H1 (cell line): ENCODE data around the gene SNTG2. TPM values are rescaled to one million over a fixed set of nuclear protein-coding genes. Genes with fewer than 3 reads are reported as not detected.

Experiments used
- CTCF ChIA-PET: fragments of 300-600 bp; sonication (Branson Sonifier 250); formaldehyde crosslinking; loops from one replicate; lab custom pipeline; 2021; ENCODE audit not compliant: partially characterized antibody; lab: Charles Lee
- POLR2A ChIA-PET: fragments of 300-600 bp; sonication (Branson Sonifier 250); formaldehyde crosslinking; loops from one replicate; lab custom pipeline; 2021; ENCODE audit warnings: inconsistent platforms; ENCODE audit not compliant: partially characterized antibody; lab: Charles Lee
- DNase-seq, 2 experiments: peaks; one replicate each; pipeline versions ENCODE4 v3.0.0 to v3.0.0-alpha.2; 2010 to 2022; ENCODE audit warnings: low spot score in 2 of 2, low read depth in 1 of 2, mixed read lengths in 1 of 2
- FAIRE-seq: peaks from 2 replicates; lab custom pipeline; 2011; peaks lifted over from hg19 to GRCh38; lab: Jason Lieb, UNC
- H2AFZ ChIP-seq: 2 replicates; pipeline ENCODE4 v1.8.1; 2012; ENCODE audit warnings: low read length, inconsistent platforms
- H2AK5ac ChIP-seq: 2 replicates; pipeline ENCODE4 v1.6.1; 2013; ENCODE audit warnings: low read depth, low read length
- H2BK120ac ChIP-seq: replicated peaks from 2 replicates; pipeline ENCODE3; 2013; ENCODE audit warnings: low read depth, low read length, inconsistent platforms
- H2BK12ac ChIP-seq: 2 replicates; pipeline ENCODE4 v1.6.1; 2013; ENCODE audit warnings: low read depth, low read length
- H2BK15ac ChIP-seq: 2 replicates; pipeline ENCODE4 v1.6.1; 2013; ENCODE audit warnings: low read length
- H2BK20ac ChIP-seq: 2 replicates; pipeline ENCODE4 v1.6.1; 2013; ENCODE audit warnings: low read length
- H2BK5ac ChIP-seq: 2 replicates; pipeline ENCODE4 v1.6.1; 2013; ENCODE audit warnings: low read depth, low read length
- H3K14ac ChIP-seq: 2 replicates; pipeline ENCODE4 v1.6.1; 2013; ENCODE audit warnings: inconsistent platforms; ENCODE audit not compliant: insufficient read length
- H3K18ac ChIP-seq: 2 replicates; pipeline ENCODE4 v1.6.1; 2013; ENCODE audit warnings: low read length; ENCODE audit errors: extremely low read depth
- H3K23ac ChIP-seq: 2 replicates; pipeline ENCODE4 v1.6.1; 2013; ENCODE audit warnings: inconsistent platforms; ENCODE audit not compliant: insufficient read length
- H3K23me2 ChIP-seq: 2 replicates; pipeline ENCODE4 v1.6.1; 2013; ENCODE audit warnings: low read depth, low read length
- H3K27ac ChIP-seq: 2 replicates; pipeline ENCODE4 v1.6.1; 2011; ENCODE audit warnings: low read depth, low read length, inconsistent platforms
- H3K27me3 ChIP-seq, 4 experiments: replicated peaks in 1 of 4; 1 replicate in 1 of 4; 2 replicates in 3 of 4; pipeline versions ENCODE4 v1.6.1 to v1.8.1; 2011 to 2013; ENCODE audit warnings: low read length in 3 of 4, mild to moderate bottlenecking in 3 of 4, inconsistent platforms in 2 of 4, mixed read lengths in 2 of 4, moderate library complexity in 1 of 4; ENCODE audit not compliant: control insufficient read depth in 3 of 4, insufficient read depth in 3 of 4; ENCODE audit errors: extremely low read depth in 1 of 4
- H3K36me3 ChIP-seq, 4 experiments: 2 replicates each; pipeline versions ENCODE4 v1.6.1 to v1.8.1; 2011 to 2013; ENCODE audit warnings: mild to moderate bottlenecking in 4 of 4, low read length in 3 of 4, moderate library complexity in 2 of 4, control low read depth in 1 of 4, inconsistent platforms in 1 of 4; ENCODE audit not compliant: insufficient read depth in 4 of 4, control insufficient read depth in 2 of 4
- H3K4ac ChIP-seq: replicated peaks from 2 replicates; pipeline ENCODE3; 2013; ENCODE audit warnings: low read length, low read depth, mixed read lengths, inconsistent platforms; ENCODE audit not compliant: insufficient read length
- H3K4me1 ChIP-seq, 4 experiments: replicated peaks in 1 of 4; 1 replicate in 1 of 4; 2 replicates in 3 of 4; pipeline versions ENCODE4 v1.6.1 to v1.8.1; 2011 to 2013; ENCODE audit warnings: low read length in 3 of 4, inconsistent platforms in 2 of 4, mixed read lengths in 1 of 4; ENCODE audit not compliant: insufficient read depth in 4 of 4, control insufficient read depth in 3 of 4
- H3K4me2 ChIP-seq, 2 experiments: 2 replicates each; pipeline versions ENCODE4 v1.6.1 to v1.8.1; 2011 to 2013; ENCODE audit warnings: low read depth in 2 of 2, low read length in 2 of 2, control low read depth in 1 of 2, inconsistent platforms in 1 of 2, mild to moderate bottlenecking in 1 of 2; ENCODE audit not compliant: insufficient read depth in 1 of 2
- H3K4me3 ChIP-seq, 4 experiments: fragments of 200-600, 300-600 bp in 1 of 4; sonication (generic), shearing (Covaris generic), sonication (Bioruptor Twin) in 1 of 4; 2 replicates each; pipeline versions ENCODE4 v1.5.1 to v1.8.1; 2011 to 2016; ENCODE audit warnings: low read length in 4 of 4, low read depth in 3 of 4, control low read depth in 2 of 4, inconsistent platforms in 2 of 4, mild to moderate bottlenecking in 2 of 4, mixed read lengths in 1 of 4, moderate library complexity in 1 of 4; ENCODE audit not compliant: insufficient read depth in 2 of 4; ENCODE audit errors: extremely low read depth in 1 of 4
- H3K56ac ChIP-seq: replicated peaks from 2 replicates; pipeline ENCODE3; 2013; ENCODE audit warnings: low read depth, mild to moderate bottlenecking, mixed read lengths, low read length, inconsistent platforms; ENCODE audit not compliant: insufficient read length
- H3K79me1 ChIP-seq: 2 replicates; pipeline ENCODE4 v1.6.1; 2013; ENCODE audit warnings: low read depth, low read length, control low read depth
- H3K79me2 ChIP-seq, 2 experiments: 2 replicates each; pipeline versions ENCODE4 v1.6.1 to v1.8.1; 2012 to 2013; ENCODE audit warnings: low read length in 2 of 2, mild to moderate bottlenecking in 2 of 2, inconsistent platforms in 1 of 2; ENCODE audit not compliant: insufficient read depth in 2 of 2, control insufficient read depth in 1 of 2
- H3K9ac ChIP-seq, 4 experiments: replicated peaks in 1 of 4; 1 replicate in 1 of 4; 2 replicates in 3 of 4; pipeline versions ENCODE4 v1.6.1 to v1.8.1; 2011 to 2013; ENCODE audit warnings: low read depth in 3 of 4, low read length in 3 of 4, control low read depth in 2 of 4, mild to moderate bottlenecking in 2 of 4, moderate library complexity in 2 of 4, inconsistent platforms in 1 of 4; ENCODE audit errors: extremely low read depth in 1 of 4
- H3K9me3 ChIP-seq, 2 experiments: 2 replicates each; pipeline versions ENCODE4 v1.6.1 to v1.8.1; 2012 to 2013; ENCODE audit warnings: mild to moderate bottlenecking in 2 of 2, moderate library complexity in 2 of 2, control low read depth in 1 of 2, inconsistent platforms in 1 of 2, low read depth in 1 of 2, low read length in 1 of 2, mixed read lengths in 1 of 2; ENCODE audit not compliant: insufficient read depth in 2 of 2
- H4K20me1 ChIP-seq, 2 experiments: replicated peaks in 1 of 2; 2 replicates each; pipeline versions ENCODE3 to v1.8.1; 2011 to 2013; ENCODE audit warnings: inconsistent platforms in 2 of 2, low read length in 2 of 2, mild to moderate bottlenecking in 1 of 2; ENCODE audit not compliant: insufficient read depth in 2 of 2, control insufficient read depth in 1 of 2
- H4K5ac ChIP-seq: 2 replicates; pipeline ENCODE4 v1.6.1; 2013; ENCODE audit warnings: low read length, low read depth, mixed read lengths, inconsistent platforms; ENCODE audit not compliant: insufficient read length
- H4K8ac ChIP-seq: 2 replicates; pipeline ENCODE4 v1.8.0; 2013; ENCODE audit warnings: mild to moderate bottlenecking, moderate library complexity, low read length, inconsistent platforms; ENCODE audit not compliant: insufficient read depth; ENCODE audit errors: extremely low read depth
- H4K91ac ChIP-seq: replicated peaks from 2 replicates; pipeline ENCODE3; 2013; ENCODE audit warnings: low read length, mixed read lengths, inconsistent platforms; ENCODE audit not compliant: insufficient read length
- BRCA1 ChIP-seq: IDR thresholded peaks from 2 replicates; pipeline ENCODE4 v1.6.1; 2012; ENCODE audit warnings: low read depth, low read length, improper control_type of control experiment
- RXRA ChIP-seq: IDR thresholded peaks from 2 replicates; pipeline ENCODE4 v1.6.1; 2011; ENCODE audit warnings: low read depth, mild to moderate bottlenecking, low read length, moderate library complexity; ENCODE audit not compliant: insufficient read depth
- WGBS, 2 experiments: shearing (Covaris generic) in 1 of 2; methylation state at CpG; one replicate each; pipeline versions ENCODE4 v1.1.6 to v1.1.7; 2013 to 2015; ENCODE audit warnings: low lambda C conversion rate in 2 of 2, mixed read lengths in 2 of 2, inconsistent platforms in 1 of 2, low coverage in 1 of 2, missing lambda C conversion rate in 1 of 2; ENCODE audit not compliant: insufficient replicate concordance in 2 of 2, insufficient coverage in 1 of 2, insufficient read length in 1 of 2; ENCODE audit errors: extremely low coverage in 1 of 2, missing lambda C conversion rate in 1 of 2; 5-methylcytosine and 5-hydroxymethylcytosine counted together
- polyA plus RNA-seq, 7 experiments: library from polyadenylated mRNA; depleted of rRNA in 3 of 7; stranded (reverse) in 5 of 7; unstranded in 2 of 7; fragments of >200 nt in 5 of 7; fragments of 200-250 nt in 2 of 7; gene quantifications; 1 replicate in 5 of 7; 2 replicates in 1 of 7; 4 replicates in 1 of 7; pipeline versions ENCODE4 v1.2.1 to v1.2.3, GENCODE V29; 2011 to 2013; ENCODE audit warnings: missing spikeins in 2 of 7, mixed read lengths in 2 of 7
- total RNA-seq: library from RNA; stranded (reverse); fragmentation: NEBNext Ultra II Directional; extraction: Animal tissue kit (Norgen Biotek cat#: 25700); gene quantifications from 2 replicates; pipeline ENCODE4 v1.2.1, GENCODE V29; 2021

SNTG2 gene
- total and polyA plus RNA-seq, 2 of the 8 experiments (the other 6 are each of a cell fraction or from before 2014, with no cell fraction given) = 6.6 to 18.1 TPM

- H3K27me3 ChIP-seq = no peaks in the 10 kb centered on the region
- 87% methylated on average over 3 of the region's 3 CpGs; no CpG with 5 or more reads in 1 of the 2 experiments for WGBS, 2 experiments
- H2BK20ac ChIP-seq = no peak overlapping the region
- DNase-seq (no peak), FAIRE-seq (no peak)
- no peak overlapping the region for H3K18ac ChIP-seq
- no peaks in the 10 kb centered on the region for H3K79me2 ChIP-seq
- no peaks in the 10 kb centered on the region for H3K4me1 ChIP-seq
- H2BK120ac ChIP-seq = no peak overlapping the region
- no peak overlapping the region for H3K4me3 ChIP-seq
- H2AFZ ChIP-seq = no peak overlapping the region
- H3K4ac ChIP-seq = no peak overlapping the region
- H4K91ac ChIP-seq = no peak overlapping the region
- H2AK5ac ChIP-seq = no peak overlapping the region
- H4K8ac ChIP-seq = no peak overlapping the region
- H2BK5ac ChIP-seq = no peak overlapping the region
- H2BK12ac ChIP-seq = no peak overlapping the region
- TF ChIP-seq BRCA1 (no peak), RXRA (no peak)
- TF ChIP-seq, all 59 proteins: peak for 0
- Histone ChIP-seq H3K36me3 (no peaks in the 10 kb centered on the region), H3K9ac (no peak overlapping the region), H3K23ac (no peak overlapping the region), H3K56ac (no peak overlapping the region), H4K20me1 (peaks cover 0 to 1% of the 10 kb centered on the region in 2 experiments), H4K5ac (no peak overlapping the region), H3K27ac (no peak overlapping the region), H3K14ac (no peak overlapping the region), H3K4me2 (no peak overlapping the region), H3K79me1 (no peaks in the 10 kb centered on the region), H3K9me3 (no peaks in the 10 kb centered on the region), H2BK15ac (no peak overlapping the region), H3K23me2 (no peaks in the 10 kb centered on the region)
- CTCF ChIA-PET = interaction anchor here (1.2 to 3.3 kb wide), 3 partner anchors 10 to 58 kb away, joined by 4 to 21 read pairs (median 5); no protein-coding TSS in a partner anchor
- POLR2A ChIA-PET = no interaction called here
Measured at GRCh38 chr2:1125633-1126370, 175.2 kb downstream of the SNTG2 start.
